Measurements from ENCODE around the gene TMEM39B. TPM values are rescaled to one million over a fixed set of nuclear protein-coding genes. Genes with fewer than 3 reads are reported as not detected.
"Not testable (repeated sequence)": the region's sequence is repeated elsewhere in the genome, so short reads cannot be mapped to it uniquely, and the experiment has no call there.

TMEM39B gene
- total and polyA plus RNA-seq, 9 donors, result 4.1 to 18.0 (median 14.5) TPM

- Histone ChIP-seq H3K27me3 (ENCODE audit: control insufficient read depth, insufficient read depth, low read length) (no peaks in the 10 kb centered on the region), H3K9me3 (replicated peaks; ENCODE audit: control insufficient read depth, low read depth, low read length) (peaks cover 10% of the 10 kb centered on the region), H3K4me3 (ENCODE audit: low read length) (no peak overlapping the region), H3K4me1 (ENCODE audit: control insufficient read depth, insufficient read depth, low read length) (peaks cover 12% of the 10 kb centered on the region), H3K36me3 (ENCODE audit: control insufficient read depth, insufficient read depth, low read length) (no peaks in the 10 kb centered on the region), H3K27ac (ENCODE audit: low read length) (no peak overlapping the region)
- no CpG with 5 or more reads among the region's 3 CpGs for WGBS (ENCODE audit: insufficient coverage)
- peak; percentile 47 for DNase-seq
Observed at GRCh38 chr1:32144033-32144432, 71.3 kb downstream of the TMEM39B start.

GRCh38 chr1:32147799-32148198, 75.1 kb downstream of the TMEM39B start:
- H3K27me3 ChIP-seq (ENCODE audit: control insufficient read depth, insufficient read depth, low read length); H3K4me3 ChIP-seq (ENCODE audit: low read length); H3K27ac ChIP-seq (ENCODE audit: low read length); DNase-seq; H3K9me3 ChIP-seq (replicated peaks; ENCODE audit: control insufficient read depth, low read depth, low read length); H3K36me3 ChIP-seq (ENCODE audit: control insufficient read depth, insufficient read depth, low read length): not testable (repeated sequence)
- WGBS (ENCODE audit: insufficient coverage), result 88% methylated on average over 3 of the region's 5 CpGs
- peaks cover 19% of the 10 kb centered on the region for H3K4me1 ChIP-seq (ENCODE audit: control insufficient read depth, insufficient read depth, low read length)

GRCh38 chr1:32150847-32151246, 78.1 kb downstream of the TMEM39B start:
- H3K4me3 ChIP-seq (ENCODE audit: low read length), result no peak overlapping the region
- peak overlapping the region; percentile 85 for H3K27ac ChIP-seq (ENCODE audit: low read length)
- H3K36me3 ChIP-seq (ENCODE audit: control insufficient read depth, insufficient read depth, low read length), result peaks cover under 1% of the 10 kb centered on the region
- H3K4me1 ChIP-seq (ENCODE audit: control insufficient read depth, insufficient read depth, low read length), result peaks cover 17% of the 10 kb centered on the region
- WGBS (ENCODE audit: insufficient coverage), result 61% methylated on average over 7 of the region's 9 CpGs
- no peaks in the 10 kb centered on the region for H3K27me3 ChIP-seq (ENCODE audit: control insufficient read depth, insufficient read depth, low read length)
- no peak for DNase-seq
- H3K9me3 ChIP-seq (replicated peaks; ENCODE audit: control insufficient read depth, low read depth, low read length), result peaks cover 10% of the 10 kb centered on the region

- DNase-seq, result peak; percentile 90
Observed at GRCh38 chr1:32151319-32151787, 78.6 kb downstream of the TMEM39B start.

More at GRCh38 chr1:32151319-32151787, 78.6 kb downstream of the TMEM39B start:
- no peaks in the 10 kb centered on the region for H3K27me3 ChIP-seq (ENCODE audit: control insufficient read depth, insufficient read depth, low read length)
- H3K4me1 ChIP-seq (ENCODE audit: control insufficient read depth, insufficient read depth, low read length), result peaks cover 17% of the 10 kb centered on the region
- H3K36me3 ChIP-seq (ENCODE audit: control insufficient read depth, insufficient read depth, low read length), result peaks cover 6% of the 10 kb centered on the region
- WGBS (ENCODE audit: insufficient coverage), result 33% methylated on average over 2 of the region's 5 CpGs
- no peak overlapping the region for H3K4me3 ChIP-seq (ENCODE audit: low read length)
- H3K27ac ChIP-seq (ENCODE audit: low read length), result peak overlapping the region; percentile 85
- peaks cover 10% of the 10 kb centered on the region for H3K9me3 ChIP-seq (replicated peaks; ENCODE audit: control insufficient read depth, low read depth, low read length)

Other genes with a start within 250 kb of the TMEM39B start
- gene PTP4A2, start 134.6 kb upstream of the TMEM39B start, total RNA-seq, result 260 TPM
- 100 to 1,000 TPM; 147 to 234 (median 202) TPM for gene PTP4A2, start 134.6 kb upstream of the TMEM39B start, polyA plus RNA-seq (ENCODE audit: insufficient read depth in 1 of 8, insufficient read length in 8 of 8, low replicate concordance in 1 of 8)
- gene KHDRBS1, start 59.1 kb upstream of the TMEM39B start, total RNA-seq, result 60.7 TPM
- gene KHDRBS1, start 59.1 kb upstream of the TMEM39B start, polyA plus RNA-seq (ENCODE audit: insufficient read depth in 1 of 8, insufficient read length in 8 of 8, low replicate concordance in 1 of 8), result 100 to 1,000 TPM; 125 to 173 (median 146) TPM
- 24.4 TPM for gene KPNA6, start 35.1 kb downstream of the TMEM39B start, total RNA-seq
- gene KPNA6, start 35.1 kb downstream of the TMEM39B start, polyA plus RNA-seq (ENCODE audit: insufficient read depth in 1 of 8, insufficient read length in 8 of 8, low replicate concordance in 1 of 8), result 10 to 100 TPM; 19.7 to 28.3 (median 23.8) TPM
- 32.8 TPM for gene TXLNA, start 106.7 kb downstream of the TMEM39B start, total RNA-seq
- 10 to 100 TPM; 30.5 to 46.2 (median 34.5) TPM for gene TXLNA, start 106.7 kb downstream of the TMEM39B start, polyA plus RNA-seq (ENCODE audit: insufficient read depth in 1 of 8, insufficient read length in 8 of 8, low replicate concordance in 1 of 8)
- gene CCDC28B, start 127.7 kb downstream of the TMEM39B start, total RNA-seq, result 63.7 TPM
- 10 to 100 TPM; 31.9 to 70.0 (median 44.5) TPM for gene CCDC28B, start 127.7 kb downstream of the TMEM39B start, polyA plus RNA-seq (ENCODE audit: insufficient read depth in 1 of 8, insufficient read length in 8 of 8, low replicate concordance in 1 of 8)
- 2.5 TPM for gene IQCC, start 132.7 kb downstream of the TMEM39B start, total RNA-seq
- 1 to 10 TPM; 2.4 to 3.9 (median 3.1) TPM for gene IQCC, start 132.7 kb downstream of the TMEM39B start, polyA plus RNA-seq (ENCODE audit: insufficient read depth in 1 of 8, insufficient read length in 8 of 8, low replicate concordance in 1 of 8)
- gene DCDC2B, start 136.2 kb downstream of the TMEM39B start, total RNA-seq, result not detected
- gene DCDC2B, start 136.2 kb downstream of the TMEM39B start, polyA plus RNA-seq (ENCODE audit: insufficient read depth in 1 of 8, insufficient read length in 8 of 8, low replicate concordance in 1 of 8), result 1 to 10 TPM in 1 of 8 donors, under 1 TPM in 7; 0.15 to 1.1 (median 0.34) TPM
- gene TMEM234, start 149.4 kb downstream of the TMEM39B start, total RNA-seq, result 8.7 TPM
- 10 to 100 TPM in 5 of 8 donors, 1 to 10 TPM in 3; 7.8 to 11.9 (median 10.1) TPM for gene TMEM234, start 149.4 kb downstream of the TMEM39B start, polyA plus RNA-seq (ENCODE audit: insufficient read depth in 1 of 8, insufficient read length in 8 of 8, low replicate concordance in 1 of 8)
- gene EIF3I, start 149.5 kb downstream of the TMEM39B start, total RNA-seq, result 183 TPM
- gene EIF3I, start 149.5 kb downstream of the TMEM39B start, polyA plus RNA-seq (ENCODE audit: insufficient read depth in 1 of 8, insufficient read length in 8 of 8, low replicate concordance in 1 of 8), result 100 to 1,000 TPM; 159 to 179 (median 175) TPM
- gene FAM167B, start 174.3 kb downstream of the TMEM39B start, total RNA-seq, result 2.5 TPM
- gene FAM167B, start 174.3 kb downstream of the TMEM39B start, polyA plus RNA-seq (ENCODE audit: insufficient read depth in 1 of 8, insufficient read length in 8 of 8, low replicate concordance in 1 of 8), result 1 to 10 TPM; 4.3 to 5.6 (median 4.7) TPM
- gene LCK, start 178.3 kb downstream of the TMEM39B start, total RNA-seq, result 0.62 TPM
- gene LCK, start 178.3 kb downstream of the TMEM39B start, polyA plus RNA-seq (ENCODE audit: insufficient read depth in 1 of 8, insufficient read length in 8 of 8, low replicate concordance in 1 of 8), result 1 to 10 TPM in 2 of 8 donors, under 1 TPM in 6; 0.34 to 1.3 (median 0.77) TPM
- gene HDAC1, start 219.1 kb downstream of the TMEM39B start, total RNA-seq, result 31.2 TPM
- 10 to 100 TPM; 29.2 to 46.5 (median 41.2) TPM for gene HDAC1, start 219.1 kb downstream of the TMEM39B start, polyA plus RNA-seq (ENCODE audit: insufficient read depth in 1 of 8, insufficient read length in 8 of 8, low replicate concordance in 1 of 8)

All from muscle of leg (tissue), 11 donors.